Measurements from ENCODE around the gene OXSR1. TPM values are rescaled to one million over a fixed set of nuclear protein-coding genes. Genes with fewer than 3 reads are reported as not detected.
"Not testable (repeated sequence)": the region's sequence is repeated elsewhere in the genome, so short reads cannot be mapped to it uniquely, and the experiment has no call there.

The OXSR1 gene
- total RNA-seq, 1 donor from 2014 or later, result 32.7 TPM

DNA sequence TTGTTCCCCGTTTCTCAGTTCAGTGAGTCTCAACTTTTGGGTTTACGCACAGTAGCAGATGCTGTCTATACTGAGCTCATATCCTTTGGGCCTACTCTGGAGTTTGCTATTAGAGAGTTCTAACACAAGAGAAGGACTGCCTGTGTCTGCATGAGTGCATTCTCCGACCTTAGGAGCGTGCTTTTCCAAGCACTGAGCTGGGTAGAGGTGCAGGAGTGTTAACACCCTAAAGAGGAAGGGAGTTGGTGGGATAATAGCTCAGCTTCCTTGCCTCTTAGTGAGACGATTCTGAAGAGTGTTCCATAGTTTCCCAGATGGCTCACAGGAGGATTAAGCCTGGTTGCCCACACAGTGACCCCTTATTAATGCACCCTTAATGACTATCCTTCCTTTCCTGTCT, 6.9 kb upstream of the OXSR1 start:
- no peaks in the 10 kb centered on the region for H3K27me3 ChIP-seq
- intact Hi-C loops (cut with DNase I), result no loop called here
- H3K4me1 ChIP-seq, result peaks cover 7% of the 10 kb centered on the region
- no peak overlapping the region for H3K4me3 ChIP-seq
- ATAC-seq (no peak), DNase-seq (no peak)
- no peaks in the 10 kb centered on the region for H3K9me3 ChIP-seq
- no peaks in the 10 kb centered on the region for H3K36me3 ChIP-seq
- TF ChIP-seq, protein P1, sequence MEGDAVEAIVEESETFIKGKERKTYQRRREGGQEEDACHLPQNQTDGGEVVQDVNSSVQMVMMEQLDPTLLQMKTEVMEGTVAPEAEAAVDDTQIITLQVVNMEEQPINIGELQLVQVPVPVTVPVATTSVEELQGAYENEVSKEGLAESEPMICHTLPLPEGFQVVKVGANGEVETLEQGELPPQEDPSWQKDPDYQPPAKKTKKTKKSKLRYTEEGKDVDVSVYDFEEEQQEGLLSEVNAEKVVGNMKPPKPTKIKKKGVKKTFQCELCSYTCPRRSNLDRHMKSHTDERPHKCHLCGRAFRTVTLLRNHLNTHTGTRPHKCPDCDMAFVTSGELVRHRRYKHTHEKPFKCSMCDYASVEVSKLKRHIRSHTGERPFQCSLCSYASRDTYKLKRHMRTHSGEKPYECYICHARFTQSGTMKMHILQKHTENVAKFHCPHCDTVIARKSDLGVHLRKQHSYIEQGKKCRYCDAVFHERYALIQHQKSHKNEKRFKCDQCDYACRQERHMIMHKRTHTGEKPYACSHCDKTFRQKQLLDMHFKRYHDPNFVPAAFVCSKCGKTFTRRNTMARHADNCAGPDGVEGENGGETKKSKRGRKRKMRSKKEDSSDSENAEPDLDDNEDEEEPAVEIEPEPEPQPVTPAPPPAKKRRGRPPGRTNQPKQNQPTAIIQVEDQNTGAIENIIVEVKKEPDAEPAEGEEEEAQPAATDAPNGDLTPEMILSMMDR (IDR thresholded peaks at IDR 0.05), result no peak
- no peak overlapping the region for H3K27ac ChIP-seq

DNA sequence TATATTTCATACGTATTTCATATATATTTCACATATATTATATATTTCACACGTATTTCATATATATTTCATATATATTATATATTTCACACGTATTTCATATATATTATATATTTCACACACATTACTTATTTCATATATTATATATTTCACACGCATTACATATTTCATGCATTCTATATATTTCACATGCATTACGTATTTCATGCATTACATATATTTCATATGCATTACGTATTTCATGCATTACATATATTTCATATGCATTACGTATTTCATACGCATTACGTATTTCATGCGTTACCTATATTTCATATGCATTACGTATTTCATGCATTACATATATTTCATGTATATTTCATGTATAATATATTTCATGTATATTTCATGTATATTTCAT, 4.6 kb upstream of the OXSR1 start:
- H3K27me3 ChIP-seq; ATAC-seq; H3K36me3 ChIP-seq; H3K9me3 ChIP-seq; intact Hi-C loops (cut with DNase I); H3K4me1 ChIP-seq; H3K4me3 ChIP-seq; H3K27ac ChIP-seq; DNase-seq: not testable (repeated sequence)

DNA sequence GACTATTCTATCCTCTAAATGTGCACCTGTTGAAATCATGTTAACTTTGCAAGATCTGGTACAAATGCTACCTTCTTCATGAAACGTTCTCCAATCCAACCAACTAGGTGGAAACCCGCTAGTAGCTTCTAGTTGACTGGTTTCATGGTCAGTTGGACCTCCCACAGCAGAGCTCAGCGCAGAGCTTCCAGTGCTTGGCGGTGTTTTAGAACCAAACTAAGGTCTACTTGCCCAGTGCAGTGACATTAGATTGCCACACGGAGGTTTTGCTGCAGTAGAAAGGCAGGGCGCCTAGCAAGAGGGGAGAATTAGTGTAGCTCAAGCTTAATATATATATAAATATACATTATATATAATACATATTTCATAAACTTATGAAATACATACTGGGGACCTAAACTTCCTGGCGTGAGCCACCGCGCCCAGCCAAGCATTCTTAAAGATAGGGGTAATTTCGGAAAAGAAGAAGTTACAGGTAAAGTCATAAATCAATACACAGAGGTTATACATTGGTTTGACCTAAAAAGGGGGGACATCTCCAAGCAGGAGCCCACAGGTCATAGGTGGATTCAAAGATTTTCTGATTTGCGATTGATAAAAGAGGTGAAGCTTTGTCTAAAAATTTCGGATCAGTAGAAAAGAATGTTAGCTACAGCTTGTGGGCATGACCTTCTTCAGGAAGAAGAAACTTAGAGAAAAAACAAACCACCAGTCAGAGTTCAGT, 2.1 kb upstream of the OXSR1 start:
- intact Hi-C loops (cut with DNase I), result no loop called here
- no peaks in the 10 kb centered on the region for H3K9me3 ChIP-seq
- H3K4me3 ChIP-seq, result no peak overlapping the region
- TF ChIP-seq, protein P1 (IDR thresholded peaks at IDR 0.05), result no peak
- peaks cover 15% of the 10 kb centered on the region for H3K4me1 ChIP-seq
- no peak overlapping the region for H3K27ac ChIP-seq
- H3K36me3 ChIP-seq, result no peaks in the 10 kb centered on the region
- DNase-seq, result no peak
- ATAC-seq, result no peak
- H3K27me3 ChIP-seq, result no peaks in the 10 kb centered on the region

GRCh38 chr3:38163841-38164642, 1.3 kb upstream of the OXSR1 start:
- intact Hi-C loops (cut with DNase I), result no loop called here
- Histone ChIP-seq H3K4me3 (peak overlapping the region; percentile 91), H3K27ac (peak overlapping the region; percentile 99), H3K9me3 (no peaks in the 10 kb centered on the region), H3K36me3 (no peaks in the 10 kb centered on the region), H3K27me3 (no peaks in the 10 kb centered on the region), H3K4me1 (peaks cover 15% of the 10 kb centered on the region)
- TF ChIP-seq, protein P1 (IDR thresholded peaks at IDR 0.05), result no peak
- ATAC-seq (no peak), DNase-seq (no peak)

GRCh38 chr3:38164643-38164951, 740 bp upstream of the OXSR1 start:
- intact Hi-C loops (cut with DNase I), result no loop called here
- H3K36me3 ChIP-seq, result no peaks in the 10 kb centered on the region
- ATAC-seq (no peak), DNase-seq (no peak)
- H3K9me3 ChIP-seq, result no peaks in the 10 kb centered on the region
- H3K4me3 ChIP-seq, result peak overlapping the region; percentile 91
- TF ChIP-seq, protein P1 (IDR thresholded peaks at IDR 0.05), result no peak
- H3K27me3 ChIP-seq, result no peaks in the 10 kb centered on the region
- peak overlapping the region; percentile 99 for H3K27ac ChIP-seq
- H3K4me1 ChIP-seq, result peaks cover 15% of the 10 kb centered on the region

GRCh38 chr3:38165722-38166387, 518 bp downstream of the OXSR1 start:
- Histone ChIP-seq H3K4me3 (peak overlapping the region; percentile 91), H3K36me3 (no peaks in the 10 kb centered on the region), H3K4me1 (peaks cover 15% of the 10 kb centered on the region), H3K9me3 (no peaks in the 10 kb centered on the region), H3K27ac (peak overlapping the region; percentile 99), H3K27me3 (no peaks in the 10 kb centered on the region)
- DNase-seq, result no peak
- peak; percentile 49 for ATAC-seq
- TF ChIP-seq, protein P1 (IDR thresholded peaks at IDR 0.05), result no peak
- intact Hi-C loops (cut with DNase I), result no loop called here
